Stimulated activated CD8-positive, alpha-beta memory T cell treated with anti-CD3 and anti-CD28 coated beads, Interleukin-15, amount 100 ng/mL, for 4 hours (primary cell): ENCODE measurements around the gene PDPK1.
"Not testable (repeated sequence)": the region's sequence is repeated elsewhere in the genome, so short reads cannot be mapped to it uniquely, and the experiment has no call there.

ENCODE experiments used
- DNase-seq, 2 donors: peaks; one replicate each; pipeline ENCODE4 v3.0.0-alpha.2; 2020; ENCODE audit warnings: low read depth in 2 of 2

PDPK1 gene

GRCh38 chr16:2611877-2612276, 74.1 kb downstream of the PDPK1 start:
- not testable (repeated sequence) for DNase-seq

GRCh38 chr16:2613251-2613650, 75.4 kb downstream of the PDPK1 start:
- DNase-seq, result not testable (repeated sequence)

GRCh38 chr16:2614761-2615191, 77.0 kb downstream of the PDPK1 start:
- DNase-seq, result no peak

- DNase-seq, result not testable (repeated sequence)
Measured at GRCh38 chr16:2618964-2619363, 81.1 kb downstream of the PDPK1 start.

GRCh38 chr16:2619628-2620027, 81.8 kb downstream of the PDPK1 start:
- DNase-seq, result not testable (repeated sequence)

GRCh38 chr16:2620870-2621269, 83.0 kb downstream of the PDPK1 start:
- DNase-seq, result not testable (repeated sequence)

GRCh38 chr16:2621395-2621794, 83.6 kb downstream of the PDPK1 start:
- DNase-seq, result not testable (repeated sequence)

GRCh38 chr16:2627075-2627474, 89.3 kb downstream of the PDPK1 start:
- not testable (repeated sequence) for DNase-seq

GRCh38 chr16:2631203-2631602, 93.4 kb downstream of the PDPK1 start:
- not testable (repeated sequence) for DNase-seq

- not testable (repeated sequence) for DNase-seq
Measured at GRCh38 chr16:2632291-2632690, 94.5 kb downstream of the PDPK1 start.

- peak; percentile 5 to 21 for DNase-seq
Measured at GRCh38 chr16:2639071-2639721, 101.4 kb downstream of the PDPK1 start.

- DNase-seq, result not testable (repeated sequence)
Measured at GRCh38 chr16:2639722-2640072, 101.9 kb downstream of the PDPK1 start.

GRCh38 chr16:2642561-2642960, 104.7 kb downstream of the PDPK1 start:
- DNase-seq, result not testable (repeated sequence)

- not testable (repeated sequence) for DNase-seq
Measured at GRCh38 chr16:2644754-2645453, 107.1 kb downstream of the PDPK1 start.

- not testable (repeated sequence) for DNase-seq
Measured at GRCh38 chr16:2651268-2651871, 113.5 kb downstream of the PDPK1 start.
